A673 (cell line): ENCODE measurements around the gene IRAG1.

Experiments
- EZH2 ChIP-seq: fragments of 200-600 bp; sonication (generic); IDR thresholded peaks from 2 replicates; pipeline ENCODE4 v1.6.1; 2017; ENCODE audit warnings: borderline replicate concordance, low read depth, mild to moderate bottlenecking, mixed read lengths, antibody characterized with exemption, low read length; ENCODE audit not compliant: poor library complexity, severe bottlenecking
- TF ChIP-seq, protein P1 (sequence below): fragments of 300-800, 200-600 bp; sonication (generic); conservative IDR thresholded peaks from 2 replicates; pipeline ENCODE4 v1.5.1; 2017; ENCODE audit warnings: low read depth, mild to moderate bottlenecking, antibody characterized with exemption, low read length, moderate library complexity, mixed read lengths

DNA sequence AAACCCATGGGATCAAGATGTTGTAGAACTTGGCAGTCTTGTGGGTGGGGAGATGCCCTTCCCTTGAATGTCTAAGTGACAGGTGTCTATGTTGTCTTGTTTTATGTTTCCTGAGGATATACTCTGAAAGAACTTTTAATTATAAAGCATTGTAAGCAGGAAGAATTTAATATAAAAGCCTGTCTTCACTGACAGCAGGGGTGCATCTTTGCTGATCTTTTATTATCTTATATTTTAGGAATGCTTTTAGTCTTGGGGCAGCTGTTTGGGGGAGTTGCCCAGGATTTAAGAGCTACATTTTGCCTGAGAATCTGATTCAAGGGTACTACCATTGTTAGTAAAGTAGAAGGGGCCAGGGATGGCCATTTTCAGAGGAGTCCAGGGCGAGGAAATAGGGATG, 43.4 kb downstream of the IRAG1 start:
- TF ChIP-seq, protein P1, sequence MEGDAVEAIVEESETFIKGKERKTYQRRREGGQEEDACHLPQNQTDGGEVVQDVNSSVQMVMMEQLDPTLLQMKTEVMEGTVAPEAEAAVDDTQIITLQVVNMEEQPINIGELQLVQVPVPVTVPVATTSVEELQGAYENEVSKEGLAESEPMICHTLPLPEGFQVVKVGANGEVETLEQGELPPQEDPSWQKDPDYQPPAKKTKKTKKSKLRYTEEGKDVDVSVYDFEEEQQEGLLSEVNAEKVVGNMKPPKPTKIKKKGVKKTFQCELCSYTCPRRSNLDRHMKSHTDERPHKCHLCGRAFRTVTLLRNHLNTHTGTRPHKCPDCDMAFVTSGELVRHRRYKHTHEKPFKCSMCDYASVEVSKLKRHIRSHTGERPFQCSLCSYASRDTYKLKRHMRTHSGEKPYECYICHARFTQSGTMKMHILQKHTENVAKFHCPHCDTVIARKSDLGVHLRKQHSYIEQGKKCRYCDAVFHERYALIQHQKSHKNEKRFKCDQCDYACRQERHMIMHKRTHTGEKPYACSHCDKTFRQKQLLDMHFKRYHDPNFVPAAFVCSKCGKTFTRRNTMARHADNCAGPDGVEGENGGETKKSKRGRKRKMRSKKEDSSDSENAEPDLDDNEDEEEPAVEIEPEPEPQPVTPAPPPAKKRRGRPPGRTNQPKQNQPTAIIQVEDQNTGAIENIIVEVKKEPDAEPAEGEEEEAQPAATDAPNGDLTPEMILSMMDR, result no peak
- TF ChIP-seq EZH2, result no peak
